Endothelial cell of umbilical vein (primary cell): Measurements from ENCODE around the gene ARV1. TPM values are rescaled to one million over a fixed set of nuclear protein-coding genes. Genes with fewer than 3 reads are reported as not detected.

ENCODE experiments used
- BruUV-seq: library from RNA; stranded (reverse); fragments of 400-500 nt; replicated peaks from 2 replicates; lab custom pipeline; 2021; lab: Mats Ljungman, UMichigan
- CTCF ChIA-PET: fragments of 300-600, 350-600 bp; sonication (Branson Sonifier 250); formaldehyde crosslinking; loops from one replicate; lab custom pipeline; 2021; ENCODE audit warnings: antibody characterized with exemption, inconsistent platforms; lab: Charles Lee
- POLR2A ChIA-PET: fragments of 300-600, 350-600 bp; sonication (Branson Sonifier 250); formaldehyde crosslinking; loops from one replicate; lab custom pipeline; 2021; ENCODE audit warnings: antibody characterized with exemption, inconsistent platforms; lab: Charles Lee
- DNase-seq: peaks from one replicate; pipeline ENCODE4 v3.0.0-alpha.2; 2011; ENCODE audit warnings: low read depth, low spot score
- FAIRE-seq: peaks from 2 replicates; lab custom pipeline; 2011; peaks lifted over from hg19 to GRCh38; lab: Jason Lieb, UNC
- H2AFZ ChIP-seq: 2 replicates; pipeline ENCODE4 v1.6.0; 2012; ENCODE audit warnings: low read depth, low read length, control low read depth, inconsistent platforms
- H3K27ac ChIP-seq: 2 replicates; pipeline ENCODE4 v1.5.1; 2011; ENCODE audit warnings: low read depth, mild to moderate bottlenecking, control low read depth, low read length, moderate library complexity; ENCODE audit not compliant: insufficient read depth
- H3K27me3 ChIP-seq, 2 experiments: 2 replicates each; pipeline versions ENCODE4 v1.6.0 to v1.6.1; 2011; ENCODE audit warnings: low read length in 2 of 2, mixed read lengths in 1 of 2; ENCODE audit not compliant: control insufficient read depth in 2 of 2, insufficient read depth in 2 of 2
- H3K36me3 ChIP-seq, 2 experiments: 2 replicates in 1 of 2; 3 replicates in 1 of 2; pipeline ENCODE4 v1.5.1; 2011; ENCODE audit warnings: low read length in 2 of 2, mild to moderate bottlenecking in 1 of 2, moderate library complexity in 1 of 2; ENCODE audit not compliant: control insufficient read depth in 2 of 2, insufficient read depth in 2 of 2; ENCODE audit errors: extremely low read depth in 1 of 2
- H3K4me1 ChIP-seq: 3 replicates; pipeline ENCODE4 v1.5.1; 2011; ENCODE audit warnings: mild to moderate bottlenecking, low read length; ENCODE audit not compliant: control insufficient read depth, insufficient read depth; ENCODE audit errors: extremely low read depth
- H3K4me2 ChIP-seq: 2 replicates; pipeline ENCODE4 v1.6.1; 2011; ENCODE audit warnings: low read length, control low read depth, mixed read lengths; ENCODE audit not compliant: insufficient read depth
- H3K4me3 ChIP-seq, 3 experiments: fragments of 200-600 bp in 1 of 3; sonication (generic), shearing (Covaris generic) in 1 of 3; replicated peaks in 1 of 3; 2 replicates each; pipeline ENCODE4 v1.5.1; 2011 to 2016; ENCODE audit warnings: control low read depth in 3 of 3, low read length in 3 of 3, mild to moderate bottlenecking in 2 of 3, inconsistent platforms in 1 of 3, low read depth in 1 of 3, moderate library complexity in 1 of 3; ENCODE audit not compliant: insufficient read depth in 1 of 3
- H3K79me2 ChIP-seq: 2 replicates; pipeline ENCODE4 v1.6.0; 2012; ENCODE audit warnings: low read length, inconsistent platforms; ENCODE audit not compliant: control insufficient read depth, insufficient read depth
- H3K9ac ChIP-seq: replicated peaks from 2 replicates; pipeline ENCODE3; 2011; ENCODE audit warnings: low read length, control low read depth; ENCODE audit not compliant: insufficient read depth; ENCODE audit errors: extremely low read depth
- H3K9me1 ChIP-seq: replicated peaks from 3 replicates; pipeline ENCODE4 v1.6.0; 2011; ENCODE audit warnings: mild to moderate bottlenecking, low read length; ENCODE audit not compliant: control insufficient read depth, insufficient read depth; ENCODE audit errors: extremely low read depth
- H3K9me3 ChIP-seq: replicated peaks from 2 replicates; pipeline ENCODE4 v1.5.1; 2012; ENCODE audit warnings: low read length, inconsistent platforms; ENCODE audit not compliant: control insufficient read depth, insufficient read depth
- H4K20me1 ChIP-seq: replicated peaks from 2 replicates; pipeline ENCODE3; 2011; ENCODE audit warnings: mild to moderate bottlenecking, low read length; ENCODE audit not compliant: control insufficient read depth, insufficient read depth; ENCODE audit errors: extremely low read depth
- CTCF ChIP-seq, 2 donors: IDR thresholded peaks; 1 replicate in 1 of 2; 2 replicates in 1 of 2; pipeline ENCODE4 v1.5.1; 2011; ENCODE audit warnings: low read length in 2 of 2, mild to moderate bottlenecking in 2 of 2, moderate library complexity in 2 of 2, control low read depth in 1 of 2, inconsistent platforms in 1 of 2, low read depth in 1 of 2; ENCODE audit not compliant: insufficient read depth in 1 of 2; ENCODE audit errors: extremely low read depth in 1 of 2
- EZH2 ChIP-seq: IDR thresholded peaks from 2 replicates; pipeline ENCODE4 v1.6.1; 2012; ENCODE audit warnings: borderline replicate concordance, low read depth, mild to moderate bottlenecking, moderate library complexity, low read length, inconsistent platforms; ENCODE audit not compliant: severe bottlenecking
- FOS ChIP-seq: IDR thresholded peaks from 2 replicates; pipeline ENCODE4 v1.6.1; 2011; ENCODE audit warnings: mild to moderate bottlenecking, low read length, moderate library complexity, borderline replicate concordance; ENCODE audit not compliant: insufficient read depth
- GATA2 ChIP-seq: IDR thresholded peaks from 2 replicates; pipeline ENCODE4 v1.7.0; 2011; ENCODE audit warnings: low read depth, mild to moderate bottlenecking, moderate library complexity, mixed read lengths, low read length; ENCODE audit not compliant: insufficient read length, insufficient read depth
- JUN ChIP-seq: IDR thresholded peaks from 2 replicates; pipeline ENCODE4 v1.6.1; 2011; ENCODE audit warnings: borderline replicate concordance, low read depth; ENCODE audit not compliant: insufficient read length, insufficient read depth
- MAX ChIP-seq: IDR thresholded peaks from 2 replicates; pipeline ENCODE4 v1.6.1; 2011; ENCODE audit not compliant: insufficient read depth, insufficient read length
- MYC ChIP-seq: IDR thresholded peaks from one replicate; pipeline ENCODE4 v1.6.1; 2011; ENCODE audit warnings: mild to moderate bottlenecking, low read depth, low read length
- POLR2A ChIP-seq: IDR thresholded peaks from 2 replicates; pipeline ENCODE4 v1.6.1; 2012; ENCODE audit warnings: low read depth, mild to moderate bottlenecking, control low read depth, low read length
- POLR2AphosphoS5 ChIP-seq: IDR thresholded peaks from 2 replicates; pipeline ENCODE4 v1.6.1; 2012; ENCODE audit warnings: low read depth, mild to moderate bottlenecking, control low read depth, low read length, moderate library complexity; ENCODE audit not compliant: insufficient read depth
- dilution Hi-C: fragments of 300-500 bp; cut with MboI; formaldehyde crosslinking; loops from one replicate; pipeline ENCODE4 v1.15.0; 2019; ENCODE audit warnings: low sequenced_read_pairs; ENCODE audit not compliant: extremely low pct_ligation_motif_present
- intact Hi-C: fragments of 100-400 bp; cut with micrococcal nuclease; formaldehyde crosslinking; loops from one replicate; pipeline ENCODE4 v1.10.0; 2022
- polyA plus RNA-seq, 4 experiments: library from polyadenylated mRNA; depleted of rRNA in 3 of 4; stranded (reverse) in 3 of 4; unstranded in 1 of 4; fragments of >200 nt; gene quantifications; 2 replicates each; pipeline versions ENCODE4 v1.2.1 to v1.2.3, GENCODE V29; 2011 to 2012; ENCODE audit warnings: missing spikeins in 1 of 4
- total RNA-seq: library from RNA; stranded (reverse); gene quantifications from 2 replicates; pipeline ENCODE4 v1.2.3, GENCODE V29; 2021

The ARV1 gene
- total and polyA plus RNA-seq, 2 donors (not counting 3 experiments of a cell fraction or from before 2014, with no cell fraction given) = 10.7 to 14.0 TPM

DNA sequence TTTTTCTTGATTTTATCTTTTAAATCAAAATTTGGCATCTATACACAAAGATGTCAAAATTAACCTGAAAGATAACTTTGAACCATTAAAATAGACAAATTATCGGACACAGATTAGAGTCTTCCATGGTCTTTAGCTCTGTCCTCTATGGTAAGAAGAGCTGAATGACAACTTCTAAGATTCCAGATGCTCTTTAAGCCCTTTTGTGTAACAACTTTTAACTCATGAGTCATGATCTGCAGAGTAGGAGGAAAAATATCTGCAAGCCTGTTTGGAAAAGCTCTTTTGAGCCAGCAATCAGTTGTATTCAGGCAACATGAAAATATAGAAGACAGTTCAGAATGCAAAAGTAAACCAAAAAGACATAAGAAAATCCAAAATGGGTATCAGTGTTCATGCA is 38.0 kb upstream of the ARV1 start:
- TF ChIP-seq POLR2AphosphoS5 (no peak), EZH2 (no peak), MYC (no peak), JUN (no peak), GATA2 (no peak), MAX (no peak), CTCF (IDR thresholded peaks at IDR 0.05; ENCODE audit: extremely low read depth in 1 of 2, insufficient read depth in 1 of 2, low read depth in 1 of 2, low read length in 2 of 2) (no peak), FOS (no peak), POLR2A (no peak)
- no TSS peak for BruUV-seq
- H3K4me2 ChIP-seq = no peak overlapping the region
- H3K9ac ChIP-seq = no peak overlapping the region
- DNase-seq (no peak), FAIRE-seq (no peak)
- H2AFZ ChIP-seq = no peak overlapping the region
- no peak overlapping the region for H3K27ac ChIP-seq
- no peaks in the 10 kb centered on the region for H3K9me3 ChIP-seq
- dilution Hi-C loops (no loop called here), intact Hi-C loops (no loop called here)
- H3K4me1 ChIP-seq = no peaks in the 10 kb centered on the region
- POLR2A ChIA-PET = no interaction called here
- H3K27me3 ChIP-seq = no peaks in the 10 kb centered on the region
- no peak overlapping the region for H3K4me3 ChIP-seq
- H3K36me3 ChIP-seq = peaks cover 0 to 2% of the 10 kb centered on the region in 2 experiments
- no peaks in the 10 kb centered on the region for H3K79me2 ChIP-seq
- H3K9me1 ChIP-seq = no peaks in the 10 kb centered on the region
- CTCF ChIA-PET = interaction anchor here (0.6 to 1.2 kb wide), 2 partner anchors 10 to 32 kb away, joined by 3 read pairs; no protein-coding TSS in a partner anchor
- H4K20me1 ChIP-seq = no peaks in the 10 kb centered on the region
